Liver (tissue), 9 donors: ENCODE results near the gene TBC1D9. TPM values are rescaled to one million over a fixed set of nuclear protein-coding genes. Genes with fewer than 3 reads are reported as not detected.

Source experiments
- DNase-seq: peaks from one replicate; pipeline ENCODE4 v3.0.0-alpha.2; 2017; ENCODE audit warnings: low spot score
- H3K27ac ChIP-seq, 2 donors: one replicate each; pipeline ENCODE4 v1.7.0; 2013; ENCODE audit warnings: inconsistent platforms in 2 of 2, low read length in 2 of 2, control low read depth in 1 of 2, low read depth in 1 of 2, mild to moderate bottlenecking in 1 of 2
- H3K27me3 ChIP-seq, 4 donors: one replicate each; pipeline versions ENCODE4 v1.6.1 to v1.7.0; 2013; ENCODE audit warnings: low read length in 3 of 4, inconsistent platforms in 1 of 4, mild to moderate bottlenecking in 1 of 4, moderate library complexity in 1 of 4; ENCODE audit not compliant: control insufficient read depth in 4 of 4, insufficient read depth in 4 of 4
- H3K36me3 ChIP-seq, 4 donors: one replicate each; pipeline versions ENCODE4 v1.6.1 to v1.7.0; 2013; ENCODE audit warnings: low read length in 3 of 4, mild to moderate bottlenecking in 3 of 4, low read depth in 1 of 4, moderate library complexity in 1 of 4; ENCODE audit not compliant: control insufficient read depth in 4 of 4, insufficient read depth in 3 of 4
- H3K4me1 ChIP-seq, 4 donors: one replicate each; pipeline versions ENCODE4 v1.6.1 to v1.7.0; 2013; ENCODE audit warnings: low read length in 3 of 4, mild to moderate bottlenecking in 3 of 4, moderate library complexity in 1 of 4; ENCODE audit not compliant: control insufficient read depth in 4 of 4, insufficient read depth in 4 of 4
- H3K4me3 ChIP-seq, 3 donors: one replicate each; pipeline versions ENCODE4 v1.6.1 to v1.7.0; 2013; ENCODE audit warnings: low read length in 3 of 3, control low read depth in 1 of 3, low read depth in 1 of 3, mild to moderate bottlenecking in 1 of 3
- H3K9ac ChIP-seq, 2 donors: one replicate each; pipeline ENCODE4 v1.7.0; 2013; ENCODE audit warnings: low read length in 2 of 2, mild to moderate bottlenecking in 2 of 2, moderate library complexity in 2 of 2, control low read depth in 1 of 2, low read depth in 1 of 2
- H3K9me3 ChIP-seq, 4 donors: one replicate each; pipeline versions ENCODE4 v1.6.1 to v1.7.0; 2013; ENCODE audit warnings: low read length in 3 of 4; ENCODE audit not compliant: control insufficient read depth in 4 of 4
- EGR1 ChIP-seq, 2 donors: IDR thresholded peaks; 2 replicates each; pipeline ENCODE4 v1.6.1; 2016 to 2018; ENCODE audit warnings: antibody characterized with exemption in 2 of 2, low read depth in 2 of 2
- FOXA1 ChIP-seq: IDR thresholded peaks from 2 replicates; pipeline ENCODE4 v1.6.1; 2016; ENCODE audit warnings: antibody characterized with exemption
- GABPA ChIP-seq, 2 donors: IDR thresholded peaks in 1 of 2; conservative IDR thresholded peaks in 1 of 2; 2 replicates each; pipeline ENCODE4 v1.6.1; 2016; ENCODE audit warnings: antibody characterized with exemption in 2 of 2, mild to moderate bottlenecking in 1 of 2, moderate library complexity in 1 of 2
- HNF4A ChIP-seq, 2 donors: conservative IDR thresholded peaks; 2 replicates each; pipeline ENCODE4 v1.6.1; 2016; ENCODE audit warnings: antibody characterized with exemption in 2 of 2, mild to moderate bottlenecking in 2 of 2
- HNF4G ChIP-seq: IDR thresholded peaks from 2 replicates; pipeline ENCODE4 v1.6.1; 2016; ENCODE audit warnings: antibody characterized with exemption
- JUND ChIP-seq, 2 donors: IDR thresholded peaks; 2 replicates each; pipeline ENCODE4 v1.6.1; 2016; ENCODE audit warnings: antibody characterized with exemption in 2 of 2
- NR2F2 ChIP-seq: IDR thresholded peaks from 2 replicates; pipeline ENCODE4 v1.6.1; 2016; ENCODE audit warnings: antibody characterized with exemption
- RAD21 ChIP-seq, 2 donors: IDR thresholded peaks; 2 replicates each; pipeline ENCODE4 v1.6.1; 2016; ENCODE audit warnings: antibody characterized with exemption in 2 of 2, mild to moderate bottlenecking in 2 of 2
- RXRA ChIP-seq, 2 donors: IDR thresholded peaks; 2 replicates each; pipeline ENCODE4 v1.6.1; 2017 to 2018; ENCODE audit warnings: antibody characterized with exemption in 2 of 2, mild to moderate bottlenecking in 1 of 2
- SP1 ChIP-seq: IDR thresholded peaks from 2 replicates; pipeline ENCODE4 v1.6.1; 2018; ENCODE audit warnings: antibody characterized with exemption, mild to moderate bottlenecking
- TAF1 ChIP-seq: conservative IDR thresholded peaks from 2 replicates; pipeline ENCODE4 v1.6.1; 2016; ENCODE audit warnings: antibody characterized with exemption, mild to moderate bottlenecking
- YY1 ChIP-seq: IDR thresholded peaks from 2 replicates; pipeline ENCODE4 v1.6.1; 2016; ENCODE audit warnings: antibody characterized with exemption, mild to moderate bottlenecking
- WGBS: extraction: QIAGEN DNeasy Blood & Tissue Kit; methylation state at CpG from one replicate; pipeline ENCODE4 v1.1.7; 2013; 5-methylcytosine and 5-hydroxymethylcytosine counted together
- polyA plus RNA-seq, 2 donors: library from polyadenylated mRNA; stranded (reverse) in 1 of 2; unstranded in 1 of 2; fragments of 200-250 nt in 1 of 2; fragments of >200 nt in 1 of 2; fragmentation: Nextera tagmentation in 1 of 2; extraction: Ambion mirVana in 1 of 2; gene quantifications; one replicate each; pipeline versions ENCODE4 v1.2.1 to v1.2.3, GENCODE V29; 2013 to 2015
- total RNA-seq, 2 donors: library from RNA; depleted of rRNA; stranded (reverse); fragments of >200 nt; gene quantifications; one replicate each; pipeline ENCODE4 v1.2.3, GENCODE V29; 2014
- TF ChIP-seq, protein P1 (sequence below): IDR thresholded peaks from 2 replicates; pipeline ENCODE4 v1.6.1; 2016; ENCODE audit warnings: antibody characterized with exemption, mild to moderate bottlenecking
- TF ChIP-seq, protein P2 (sequence below): IDR thresholded peaks from 2 replicates; pipeline ENCODE4 v1.6.1; 2016; ENCODE audit warnings: antibody characterized with exemption
- TF ChIP-seq, protein P3 (sequence below): IDR thresholded peaks from 2 replicates; pipeline ENCODE4 v1.6.1; 2016; ENCODE audit warnings: antibody characterized with exemption
- TF ChIP-seq, protein P4 (sequence below): fragments of 150-350 bp; IDR thresholded peaks from 2 replicates; pipeline ENCODE4 v1.5.1; 2017; ENCODE audit warnings: improper control_type of control experiment, low read depth, low read length; ENCODE audit not compliant: missing input control
- donor health status: healthy.
- donor health status: healthy.
- donor health status: healthy.
- donor health status: healthy.
- donor health status: healthy.

The TBC1D9 gene
- total and polyA plus RNA-seq, 4 donors: 1.4 to 8.5 (median 6.3) TPM

DNA sequence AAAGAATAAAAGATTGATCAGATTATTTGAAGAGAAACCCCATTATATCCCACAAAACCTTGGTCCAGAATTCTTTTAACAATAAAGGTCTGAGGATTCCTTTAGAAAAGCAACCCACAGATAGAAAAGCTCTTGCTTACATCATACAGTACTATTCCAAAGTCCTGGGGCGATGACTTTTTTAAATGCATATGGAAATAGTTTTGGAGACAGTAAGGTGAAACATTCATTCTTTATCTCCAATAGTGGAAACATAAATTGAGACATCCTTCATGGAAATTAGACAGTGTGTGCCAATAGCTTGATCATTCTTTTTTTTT lies 101.7 kb downstream of the TBC1D9 start:
- H3K4me3 ChIP-seq: no peak overlapping the region
- H3K27ac ChIP-seq: no peak overlapping the region
- no peaks in the 10 kb centered on the region for H3K9me3 ChIP-seq
- H3K36me3 ChIP-seq: peaks cover 3 to 7% (median 4%) of the 10 kb centered on the region in 4 donors
- 89% methylated on average over 1 of the region's 1 CpG for WGBS
- TF ChIP-seq GABPA (IDR thresholded peaks at IDR 0.05 in 1 of 2, conservative IDR thresholded peaks at IDR 0.05 in 1 of 2): no peak
- TF ChIP-seq FOXA1: no peak
- no peak for TF ChIP-seq RAD21 (IDR thresholded peaks at IDR 0.05)
- H3K27me3 ChIP-seq: no peaks in the 10 kb centered on the region
- no peak overlapping the region for H3K9ac ChIP-seq
- DNase-seq: no peak
- peaks cover 0 to 8% (median 5%) of the 10 kb centered on the region in 4 donors for H3K4me1 ChIP-seq

DNA sequence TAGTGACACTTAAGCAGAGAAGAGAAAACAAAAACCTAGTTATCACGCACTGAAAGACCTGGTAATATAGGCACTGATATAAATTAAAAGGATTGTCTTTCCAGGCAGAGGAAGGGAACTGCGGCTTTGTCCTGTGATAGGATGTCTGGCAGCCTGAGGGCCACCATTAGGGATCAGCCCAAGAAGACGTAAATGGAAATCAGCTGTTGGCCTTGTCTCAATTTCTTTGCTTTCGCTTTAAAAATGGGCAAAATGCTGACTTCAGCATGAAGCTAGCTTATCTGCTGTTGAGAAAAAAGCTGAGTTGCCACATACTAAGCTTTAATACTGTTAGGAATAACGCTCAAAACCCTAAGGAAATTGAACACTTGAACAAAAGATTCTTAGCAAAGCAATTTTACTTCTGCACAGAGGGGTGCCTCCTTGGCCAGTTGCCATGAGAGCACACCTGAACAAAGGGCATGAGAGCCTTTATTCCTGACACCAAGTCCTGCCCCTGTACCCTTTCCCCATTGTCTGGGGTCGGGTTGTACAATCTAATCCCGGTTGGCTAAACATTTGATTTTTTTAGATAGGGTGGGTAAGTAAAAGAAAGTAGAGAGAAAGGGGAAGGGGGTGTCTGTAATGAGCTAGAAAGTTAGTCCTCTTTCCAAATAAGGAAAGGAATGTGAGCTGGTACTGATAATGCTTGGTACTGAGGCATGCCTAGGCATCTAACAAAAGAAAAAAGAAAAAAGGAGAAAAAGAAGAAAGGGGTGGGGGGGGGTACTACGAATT lies 102.3 kb downstream of the TBC1D9 start:
- peaks cover 3 to 7% (median 4%) of the 10 kb centered on the region in 4 donors for H3K36me3 ChIP-seq
- peak overlapping the region in 1 of 3 donors; percentile 17 for H3K4me3 ChIP-seq
- 32% methylated on average over 8 of the region's 8 CpGs for WGBS

DNA sequence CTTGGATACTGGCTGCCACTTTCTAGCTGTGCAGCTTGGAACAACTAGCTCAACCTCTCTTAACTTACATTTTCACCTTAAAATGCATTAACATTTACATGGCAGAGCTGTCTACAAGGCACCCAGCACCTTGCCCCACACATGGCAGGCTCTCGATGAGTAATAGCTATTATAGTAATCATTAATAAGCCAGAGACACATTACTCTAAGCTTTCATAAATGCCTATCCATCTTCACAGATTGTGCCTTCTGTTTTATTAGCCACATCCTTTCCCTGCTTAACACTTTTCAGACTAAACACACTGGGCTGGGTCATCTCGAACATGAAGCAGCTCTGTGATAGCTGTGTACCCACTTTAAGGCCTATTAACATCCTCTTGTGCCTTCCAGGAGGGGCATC lies 103.6 kb downstream of the TBC1D9 start:
- no peak for DNase-seq
- no peak overlapping the region for H3K9ac ChIP-seq
- no peak overlapping the region for H3K27ac ChIP-seq
- H3K4me1 ChIP-seq: peaks cover 0 to 8% (median 5%) of the 10 kb centered on the region in 4 donors
- WGBS: 95% methylated on average over 2 of the region's 2 CpGs
- no peak overlapping the region for H3K4me3 ChIP-seq
- no peaks in the 10 kb centered on the region for H3K9me3 ChIP-seq
- TF ChIP-seq HNF4A (conservative IDR thresholded peaks at IDR 0.05) (no peak), EGR1 (IDR thresholded peaks at IDR 0.05; ENCODE audit: low read depth in 2 of 2) (no peak), TAF1 (no peak), FOXA1 (no peak), NR2F2 (no peak), RAD21 (IDR thresholded peaks at IDR 0.05) (no peak), JUND (IDR thresholded peaks at IDR 0.05) (no peak), RXRA (IDR thresholded peaks at IDR 0.05) (no peak), SP1 (no peak), YY1 (no peak), HNF4G (no peak)
- TF ChIP-seq, protein P1, sequence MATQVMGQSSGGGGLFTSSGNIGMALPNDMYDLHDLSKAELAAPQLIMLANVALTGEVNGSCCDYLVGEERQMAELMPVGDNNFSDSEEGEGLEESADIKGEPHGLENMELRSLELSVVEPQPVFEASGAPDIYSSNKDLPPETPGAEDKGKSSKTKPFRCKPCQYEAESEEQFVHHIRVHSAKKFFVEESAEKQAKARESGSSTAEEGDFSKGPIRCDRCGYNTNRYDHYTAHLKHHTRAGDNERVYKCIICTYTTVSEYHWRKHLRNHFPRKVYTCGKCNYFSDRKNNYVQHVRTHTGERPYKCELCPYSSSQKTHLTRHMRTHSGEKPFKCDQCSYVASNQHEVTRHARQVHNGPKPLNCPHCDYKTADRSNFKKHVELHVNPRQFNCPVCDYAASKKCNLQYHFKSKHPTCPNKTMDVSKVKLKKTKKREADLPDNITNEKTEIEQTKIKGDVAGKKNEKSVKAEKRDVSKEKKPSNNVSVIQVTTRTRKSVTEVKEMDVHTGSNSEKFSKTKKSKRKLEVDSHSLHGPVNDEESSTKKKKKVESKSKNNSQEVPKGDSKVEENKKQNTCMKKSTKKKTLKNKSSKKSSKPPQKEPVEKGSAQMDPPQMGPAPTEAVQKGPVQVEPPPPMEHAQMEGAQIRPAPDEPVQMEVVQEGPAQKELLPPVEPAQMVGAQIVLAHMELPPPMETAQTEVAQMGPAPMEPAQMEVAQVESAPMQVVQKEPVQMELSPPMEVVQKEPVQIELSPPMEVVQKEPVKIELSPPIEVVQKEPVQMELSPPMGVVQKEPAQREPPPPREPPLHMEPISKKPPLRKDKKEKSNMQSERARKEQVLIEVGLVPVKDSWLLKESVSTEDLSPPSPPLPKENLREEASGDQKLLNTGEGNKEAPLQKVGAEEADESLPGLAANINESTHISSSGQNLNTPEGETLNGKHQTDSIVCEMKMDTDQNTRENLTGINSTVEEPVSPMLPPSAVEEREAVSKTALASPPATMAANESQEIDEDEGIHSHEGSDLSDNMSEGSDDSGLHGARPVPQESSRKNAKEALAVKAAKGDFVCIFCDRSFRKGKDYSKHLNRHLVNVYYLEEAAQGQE: no peak
- TF ChIP-seq, protein P2, sequence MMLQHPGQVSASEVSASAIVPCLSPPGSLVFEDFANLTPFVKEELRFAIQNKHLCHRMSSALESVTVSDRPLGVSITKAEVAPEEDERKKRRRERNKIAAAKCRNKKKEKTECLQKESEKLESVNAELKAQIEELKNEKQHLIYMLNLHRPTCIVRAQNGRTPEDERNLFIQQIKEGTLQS: no peak
- TF ChIP-seq, protein P3, sequence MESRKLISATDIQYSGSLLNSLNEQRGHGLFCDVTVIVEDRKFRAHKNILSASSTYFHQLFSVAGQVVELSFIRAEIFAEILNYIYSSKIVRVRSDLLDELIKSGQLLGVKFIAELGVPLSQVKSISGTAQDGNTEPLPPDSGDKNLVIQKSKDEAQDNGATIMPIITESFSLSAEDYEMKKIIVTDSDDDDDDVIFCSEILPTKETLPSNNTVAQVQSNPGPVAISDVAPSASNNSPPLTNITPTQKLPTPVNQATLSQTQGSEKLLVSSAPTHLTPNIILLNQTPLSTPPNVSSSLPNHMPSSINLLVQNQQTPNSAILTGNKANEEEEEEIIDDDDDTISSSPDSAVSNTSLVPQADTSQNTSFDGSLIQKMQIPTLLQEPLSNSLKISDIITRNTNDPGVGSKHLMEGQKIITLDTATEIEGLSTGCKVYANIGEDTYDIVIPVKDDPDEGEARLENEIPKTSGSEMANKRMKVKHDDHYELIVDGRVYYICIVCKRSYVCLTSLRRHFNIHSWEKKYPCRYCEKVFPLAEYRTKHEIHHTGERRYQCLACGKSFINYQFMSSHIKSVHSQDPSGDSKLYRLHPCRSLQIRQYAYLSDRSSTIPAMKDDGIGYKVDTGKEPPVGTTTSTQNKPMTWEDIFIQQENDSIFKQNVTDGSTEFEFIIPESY: no peak
- TF ChIP-seq, protein P4, sequence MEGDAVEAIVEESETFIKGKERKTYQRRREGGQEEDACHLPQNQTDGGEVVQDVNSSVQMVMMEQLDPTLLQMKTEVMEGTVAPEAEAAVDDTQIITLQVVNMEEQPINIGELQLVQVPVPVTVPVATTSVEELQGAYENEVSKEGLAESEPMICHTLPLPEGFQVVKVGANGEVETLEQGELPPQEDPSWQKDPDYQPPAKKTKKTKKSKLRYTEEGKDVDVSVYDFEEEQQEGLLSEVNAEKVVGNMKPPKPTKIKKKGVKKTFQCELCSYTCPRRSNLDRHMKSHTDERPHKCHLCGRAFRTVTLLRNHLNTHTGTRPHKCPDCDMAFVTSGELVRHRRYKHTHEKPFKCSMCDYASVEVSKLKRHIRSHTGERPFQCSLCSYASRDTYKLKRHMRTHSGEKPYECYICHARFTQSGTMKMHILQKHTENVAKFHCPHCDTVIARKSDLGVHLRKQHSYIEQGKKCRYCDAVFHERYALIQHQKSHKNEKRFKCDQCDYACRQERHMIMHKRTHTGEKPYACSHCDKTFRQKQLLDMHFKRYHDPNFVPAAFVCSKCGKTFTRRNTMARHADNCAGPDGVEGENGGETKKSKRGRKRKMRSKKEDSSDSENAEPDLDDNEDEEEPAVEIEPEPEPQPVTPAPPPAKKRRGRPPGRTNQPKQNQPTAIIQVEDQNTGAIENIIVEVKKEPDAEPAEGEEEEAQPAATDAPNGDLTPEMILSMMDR: no peak
- peaks cover 3 to 7% (median 4%) of the 10 kb centered on the region in 4 donors for H3K36me3 ChIP-seq
- H3K27me3 ChIP-seq: no peaks in the 10 kb centered on the region

More for the DNA sequence above, 102.3 kb downstream of the TBC1D9 start:
- Histone ChIP-seq H3K4me1 (peaks cover 0 to 8% (median 5%) of the 10 kb centered on the region in 4 donors), H3K27ac (peak overlapping the region; percentile 14 to 64), H3K9ac (peak overlapping the region in 1 of 2 donors; percentile 54), H3K9me3 (no peaks in the 10 kb centered on the region), H3K27me3 (no peaks in the 10 kb centered on the region)
- TF ChIP-seq YY1 (peak; percentile 60), SP1 (no peak), RAD21 (IDR thresholded peaks at IDR 0.05) (peak in 1 of 2 donors; percentile 33)
- no peak for DNase-seq
